ENCODE measurements around the gene ZBTB7B.
"Not testable (repeated sequence)": the region's sequence is repeated elsewhere in the genome, so short reads cannot be mapped to it uniquely, and the experiment has no call there.

Gene ZBTB7B

DNA sequence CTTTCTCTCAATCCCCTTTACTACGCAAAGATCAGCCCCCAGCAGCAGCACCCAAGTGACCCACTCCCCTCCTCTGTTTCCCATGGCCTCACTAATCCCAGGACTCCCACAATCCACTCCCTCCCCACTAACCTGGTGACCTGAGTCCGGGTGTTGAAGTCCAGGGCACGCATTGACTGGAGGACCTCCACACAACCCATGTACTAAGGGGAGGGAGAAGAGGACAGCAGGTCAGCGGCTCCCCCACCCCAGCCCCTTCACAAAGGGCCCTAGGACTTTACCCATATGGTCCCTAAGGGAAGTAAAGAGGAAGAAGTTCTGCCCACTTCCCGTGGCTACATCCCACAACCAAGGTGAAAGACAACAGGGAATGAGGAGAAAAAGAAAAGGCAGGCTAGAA lies 33.4 kb upstream of the ZBTB7B start:
- DNase-seq, result no peak

DNA sequence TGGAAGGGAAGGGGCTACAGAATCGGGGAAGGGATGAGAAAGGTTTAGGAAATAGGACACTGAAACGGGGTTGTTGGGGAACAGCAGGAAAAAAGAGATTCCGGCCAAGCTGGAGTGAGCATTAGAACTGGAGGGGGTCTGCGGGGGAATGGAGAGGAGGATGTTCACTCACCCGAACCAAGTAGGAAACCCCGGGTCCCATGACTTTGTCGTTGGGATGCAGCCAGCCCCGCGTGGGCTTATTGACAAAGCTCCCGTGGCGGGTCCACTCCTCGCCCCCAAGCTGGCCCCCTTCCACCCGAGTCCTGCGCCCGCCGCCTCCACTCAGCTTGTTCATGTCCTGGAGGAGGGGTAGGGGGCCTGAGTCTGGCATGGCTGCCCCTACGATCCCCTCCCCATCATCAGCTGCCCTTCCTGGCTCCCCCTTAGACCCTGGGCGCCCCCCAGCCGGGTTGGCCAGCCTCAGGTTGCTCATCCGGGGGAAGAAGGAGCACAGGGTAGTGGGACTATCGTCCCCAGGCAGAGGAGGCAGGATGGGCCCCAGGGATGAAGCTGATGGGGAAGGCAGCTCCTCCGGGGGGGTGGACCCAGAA lies 32.6 kb upstream of the ZBTB7B start:
- DNase-seq, result no peak

DNA sequence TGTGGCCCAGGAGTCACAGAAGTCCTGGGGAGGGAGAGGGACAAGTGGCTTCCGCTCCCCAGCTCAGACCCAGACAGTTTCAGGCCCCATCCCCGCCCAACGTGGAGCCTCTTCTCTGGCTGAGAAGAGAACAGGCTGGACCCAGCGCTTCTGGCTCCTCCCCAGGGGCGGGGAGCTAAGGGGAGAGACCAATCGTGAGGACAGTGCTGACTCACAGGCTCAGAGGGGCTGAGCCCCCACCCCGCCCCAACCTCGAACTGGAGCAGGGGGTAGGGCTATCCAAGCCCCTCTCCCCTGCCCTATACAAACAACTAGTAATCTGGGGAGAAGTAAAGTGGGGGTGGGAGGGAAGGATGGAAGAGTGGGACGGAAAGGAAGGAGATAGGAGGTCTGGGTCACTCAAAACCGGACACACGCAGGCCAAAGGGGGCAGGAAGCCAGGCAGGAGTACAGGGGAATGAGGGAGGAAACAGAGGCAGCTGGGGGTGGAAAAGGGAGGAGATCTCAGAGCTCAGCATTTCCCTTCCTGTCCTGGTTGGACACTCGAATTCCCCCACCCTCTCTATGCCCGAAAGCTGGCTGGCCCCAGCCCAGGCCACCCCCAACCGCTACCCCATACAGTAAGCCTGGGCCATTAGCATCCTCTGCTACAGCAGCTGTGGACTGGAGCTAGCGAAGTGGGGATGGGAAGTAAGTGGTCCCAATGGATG lies 31.8 kb upstream of the ZBTB7B start, which contains the start of gene SHC1:
SHC1 (minus strand) TSS at position 117 of the 710 bp plus-strand sequence. CDS start 221 bp downstream, outside the sequence.
- peak; percentile 97 for DNase-seq

DNA sequence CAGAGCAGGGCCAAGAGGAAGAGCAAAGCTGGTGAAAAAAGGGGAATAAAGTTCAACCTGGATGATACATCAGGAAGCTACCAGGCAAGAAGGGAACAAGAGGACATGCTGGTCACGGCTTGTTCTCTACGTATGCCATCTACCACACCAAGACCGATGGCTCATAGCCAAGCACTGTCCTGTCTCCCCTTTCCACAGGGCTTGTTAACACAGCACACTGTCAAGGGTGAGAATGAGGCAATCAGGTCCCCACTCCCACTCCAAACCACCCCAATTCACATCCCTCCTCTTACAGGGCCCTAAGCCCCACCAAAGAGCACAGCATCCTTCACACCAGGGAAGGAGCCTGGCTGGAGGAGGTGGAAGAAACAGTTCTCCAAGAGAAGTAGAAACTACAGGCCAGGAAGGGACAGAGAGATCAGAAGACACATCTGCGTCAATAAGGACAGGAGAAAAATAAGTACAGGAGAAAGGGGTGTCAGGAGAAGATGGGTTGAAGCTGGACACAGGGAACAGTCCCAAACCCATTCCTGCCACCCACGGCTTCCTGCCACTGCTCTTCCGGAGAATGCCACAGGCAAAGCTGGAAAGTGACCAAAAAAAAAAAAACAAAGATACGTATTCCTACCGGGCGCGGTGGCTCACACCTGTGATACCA lies 31.1 kb upstream of the ZBTB7B start:
- no peak for DNase-seq

DNA sequence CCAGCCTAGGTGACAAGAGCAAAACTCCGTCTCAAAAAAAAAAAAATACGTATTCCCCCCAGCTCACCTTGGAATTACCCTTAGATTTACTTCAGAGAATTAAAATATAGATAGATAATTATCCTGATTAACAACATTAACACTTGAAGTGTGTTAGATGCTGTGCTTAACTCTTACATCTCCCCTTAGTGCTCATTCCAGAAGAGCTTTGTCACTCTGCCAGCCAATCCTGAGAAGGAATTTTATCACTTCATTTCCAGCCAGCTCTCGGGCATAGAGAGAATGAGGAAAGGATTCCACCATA lies 30.4 kb upstream of the ZBTB7B start:
- DNase-seq, result peak; percentile 89

DNA sequence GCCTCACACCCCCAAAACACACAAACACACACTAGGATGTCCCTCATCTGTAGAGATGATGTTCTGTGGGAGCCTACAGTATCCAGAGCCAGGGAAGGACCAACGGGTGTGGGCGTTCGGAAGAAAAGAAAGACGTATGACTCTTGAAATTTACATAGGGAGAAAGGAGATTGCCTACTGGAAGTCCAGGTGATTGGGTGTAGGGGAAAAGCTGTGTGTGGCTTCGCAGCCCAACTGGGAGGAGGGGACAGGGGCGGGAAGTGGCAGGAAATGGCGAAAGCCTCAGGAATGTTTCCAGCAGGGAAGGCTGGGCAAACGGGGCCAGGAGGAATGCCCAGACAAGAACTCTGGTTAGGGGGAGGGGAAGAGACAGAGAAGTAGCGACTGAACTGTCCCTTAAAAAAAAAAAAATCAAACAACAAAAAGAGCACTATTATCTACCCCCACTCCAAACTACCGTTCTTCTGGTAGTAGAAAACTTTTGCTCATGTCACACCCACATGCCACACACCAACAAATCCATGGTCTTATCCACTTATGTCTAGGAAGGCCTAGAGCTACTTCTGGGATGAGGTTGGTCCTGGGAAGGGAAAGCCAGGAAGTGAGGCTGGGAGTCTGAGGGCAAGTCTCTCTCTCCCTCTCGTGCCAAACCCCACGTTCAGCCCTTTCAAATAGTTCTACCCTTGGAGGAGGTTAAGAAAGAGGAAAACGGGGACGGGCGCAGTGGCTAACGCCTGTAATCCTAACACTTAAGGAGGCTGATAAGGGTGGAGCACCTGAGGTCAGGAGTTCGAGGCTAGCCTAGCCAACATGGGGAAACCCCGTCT lies 29.9 kb upstream of the ZBTB7B start:
- DNase-seq, result peak; percentile 98

DNA sequence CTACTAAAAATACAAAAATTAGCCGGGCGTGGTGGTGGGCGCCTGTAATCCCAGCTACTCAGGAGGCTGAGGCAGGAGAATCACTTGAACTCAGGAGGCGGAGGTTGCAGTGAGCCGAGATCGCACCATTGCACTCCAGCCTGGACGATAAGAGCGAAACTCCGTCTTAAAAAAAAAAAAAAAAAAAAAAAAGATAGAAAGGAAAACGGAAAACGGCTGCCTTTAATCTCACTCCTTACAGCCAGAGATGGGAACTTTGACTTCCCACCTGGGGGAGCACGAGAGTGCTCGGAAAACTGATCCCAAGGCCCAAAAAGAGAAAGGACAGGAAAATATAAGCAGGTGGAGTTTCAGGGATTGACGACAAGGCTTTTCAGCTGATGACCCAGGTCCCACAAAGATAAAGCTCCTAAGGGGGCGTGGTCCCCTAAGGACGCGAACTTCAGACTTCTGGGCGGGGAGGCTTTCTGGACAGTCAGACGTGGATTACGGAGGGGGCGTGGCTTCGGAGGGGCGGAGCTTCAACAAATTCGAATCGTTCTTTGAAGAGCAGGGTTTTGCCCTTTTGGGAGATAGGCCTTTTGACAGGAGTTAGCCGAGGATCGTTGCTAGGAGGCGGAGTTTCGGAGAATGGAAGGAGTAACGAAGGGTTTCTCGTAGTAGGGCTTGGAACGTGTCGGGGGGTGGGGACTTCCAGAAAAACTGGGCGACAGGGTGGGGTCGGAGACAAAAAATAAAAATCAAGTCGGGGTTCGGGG lies 29.1 kb upstream of the ZBTB7B start:
- peak; percentile 97 for DNase-seq

DNA sequence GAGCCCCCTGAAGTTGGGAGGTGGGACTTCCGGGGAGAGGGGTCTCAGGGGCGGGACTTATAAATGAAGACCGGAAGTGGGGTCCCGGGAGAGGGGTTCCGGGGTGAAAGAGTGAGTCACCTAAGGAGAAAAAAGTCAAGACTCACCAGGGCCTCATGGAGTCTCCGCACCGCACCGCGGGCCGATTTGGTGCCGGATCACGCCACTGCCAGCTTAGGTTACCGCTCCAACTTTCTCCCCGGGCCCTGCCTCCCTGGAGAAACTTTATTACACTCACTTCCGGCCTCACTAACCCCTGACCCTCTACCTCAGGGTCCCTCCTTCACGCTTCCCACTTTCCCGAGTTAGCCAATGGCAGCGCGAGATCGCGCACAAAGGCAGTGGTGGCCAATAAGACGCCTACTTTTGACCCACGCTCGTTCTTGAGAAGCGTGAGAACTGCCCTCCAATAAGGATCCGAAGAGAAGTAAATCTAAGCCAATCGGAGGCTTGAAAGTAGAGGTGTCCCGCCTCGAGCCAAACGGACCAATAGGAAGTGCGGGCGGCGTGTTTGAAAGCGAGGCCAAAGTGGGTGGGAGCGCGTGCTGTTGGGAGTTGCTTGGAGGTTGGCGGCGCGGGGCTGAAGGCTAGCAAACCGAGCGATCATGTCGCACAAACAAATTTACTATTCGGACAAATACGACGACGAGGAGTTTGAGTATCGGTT lies 28.3 kb upstream of the ZBTB7B start, which contains the start of gene CKS1B:
CKS1B (plus strand) TSS at position 580 of the 706 bp plus-strand sequence; CDS start at position 645, 65 bp downstream.
- DNase-seq, result peak; percentile 100

DNA sequence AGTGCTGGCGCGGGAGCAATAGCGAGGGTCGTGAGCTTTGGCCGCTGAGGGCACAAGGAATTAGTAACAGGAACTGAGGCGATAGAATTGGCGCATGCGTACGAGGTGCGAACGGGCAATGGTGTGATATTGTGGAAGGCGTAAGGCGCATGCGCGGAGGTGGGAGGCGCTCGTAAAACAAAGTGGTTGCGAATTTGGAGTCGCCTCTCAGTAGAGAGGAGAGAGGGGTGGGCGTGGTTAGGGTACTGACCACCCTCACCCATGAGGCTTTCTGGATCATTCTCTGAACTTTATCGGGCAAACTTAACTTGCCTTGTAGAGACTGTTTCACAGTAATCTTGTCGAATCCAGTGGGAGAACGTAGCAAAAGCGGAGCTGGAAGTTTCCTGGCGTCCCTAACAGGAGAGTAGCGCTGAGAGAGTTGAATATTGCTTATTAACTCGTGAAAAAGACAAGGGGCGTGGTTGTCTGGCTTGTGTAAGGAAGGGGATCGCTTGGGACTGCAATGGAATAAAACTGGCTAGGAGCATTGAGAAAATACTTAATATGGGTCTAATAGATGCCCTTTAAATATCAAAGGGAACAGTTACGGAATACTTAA lies 27.7 kb upstream of the ZBTB7B start:
- DNase-seq, result peak; percentile 97

DNA sequence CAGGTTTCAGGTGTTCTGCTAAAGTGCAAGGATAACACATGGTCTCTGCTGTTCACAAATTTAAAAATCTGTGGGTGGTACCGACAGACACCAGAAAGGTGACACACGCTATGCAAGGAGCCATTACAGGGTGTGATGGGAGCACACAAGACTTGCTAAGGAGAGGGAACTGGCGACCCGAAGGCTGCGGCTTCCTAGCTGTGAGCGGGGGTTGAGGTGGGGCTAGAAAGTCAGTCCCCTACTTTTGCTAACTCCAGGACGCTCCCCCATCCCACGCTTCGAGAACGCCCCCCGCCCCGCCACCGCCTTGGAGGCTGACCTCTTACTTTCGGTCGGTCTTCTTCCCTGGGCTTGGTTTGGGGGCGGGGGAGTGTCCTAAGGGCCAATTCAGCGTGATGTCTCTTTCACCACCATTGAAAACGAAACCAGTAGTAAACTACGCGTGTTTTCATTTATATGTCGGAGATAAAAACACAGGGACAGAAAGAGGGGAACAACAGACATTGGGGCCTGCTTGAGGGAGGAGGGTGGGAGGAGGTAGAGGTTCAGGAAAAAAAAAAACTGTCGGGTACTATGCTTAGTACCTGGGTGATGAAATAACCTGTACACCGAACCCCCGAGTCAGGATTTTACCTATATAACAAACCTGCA lies 27.1 kb upstream of the ZBTB7B start:
- peak; percentile 55 for DNase-seq

DNA sequence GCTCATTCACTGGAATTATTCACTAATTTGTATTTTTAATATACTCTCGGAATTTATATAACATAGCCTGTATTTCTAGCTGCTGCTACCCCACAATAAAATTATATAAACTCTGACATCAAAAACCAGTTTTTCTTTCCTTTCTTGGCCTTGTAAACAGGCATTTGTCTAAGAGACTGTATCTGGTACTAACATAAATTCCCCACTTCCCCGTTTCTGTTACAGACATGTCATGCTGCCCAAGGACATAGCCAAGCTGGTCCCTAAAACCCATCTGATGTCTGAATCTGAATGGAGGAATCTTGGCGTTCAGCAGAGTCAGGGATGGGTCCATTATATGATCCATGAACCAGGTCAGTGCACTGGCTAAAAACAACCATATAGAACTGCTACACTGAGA lies 24.8 kb upstream of the ZBTB7B start:
- DNase-seq, result not testable (repeated sequence)

DNA sequence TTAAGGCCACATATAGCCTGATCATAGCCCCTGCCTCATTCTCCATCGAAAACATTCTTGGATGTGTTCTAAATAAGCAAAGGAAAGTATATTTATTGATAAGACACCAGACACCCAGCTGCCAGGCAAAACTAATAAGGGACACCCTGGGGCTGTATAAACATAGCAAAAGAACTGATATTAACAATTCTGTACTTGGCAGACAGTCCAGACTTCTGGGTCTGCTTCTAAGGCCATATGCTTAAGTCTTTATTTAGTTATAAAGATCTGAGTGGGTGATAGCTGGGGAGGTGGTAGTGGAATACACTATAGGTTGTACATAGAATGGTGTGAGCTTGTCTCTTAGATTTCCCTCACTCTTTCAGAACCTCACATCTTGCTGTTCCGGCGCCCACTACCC lies 24.2 kb upstream of the ZBTB7B start:
- no peak for DNase-seq

DNA sequence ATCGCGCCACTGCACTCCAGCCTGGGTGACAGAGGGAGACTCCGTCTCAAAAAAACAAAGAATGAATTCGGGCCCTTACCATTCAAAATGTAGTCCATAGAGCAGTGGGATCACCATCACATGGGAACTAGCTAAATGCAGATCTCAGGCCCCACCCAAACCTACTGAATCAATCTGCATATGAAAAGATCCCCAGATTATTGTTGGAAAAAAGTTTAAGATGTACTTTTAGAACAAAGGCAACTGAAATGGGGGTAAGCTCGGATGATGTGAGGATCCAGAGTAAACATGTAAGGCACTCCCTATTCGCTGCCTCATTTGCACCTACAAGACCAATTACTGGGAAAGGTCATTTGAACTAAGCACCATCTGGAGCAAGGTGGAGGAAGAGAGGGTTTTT lies 20.3 kb upstream of the ZBTB7B start:
- no peak for DNase-seq

DNA sequence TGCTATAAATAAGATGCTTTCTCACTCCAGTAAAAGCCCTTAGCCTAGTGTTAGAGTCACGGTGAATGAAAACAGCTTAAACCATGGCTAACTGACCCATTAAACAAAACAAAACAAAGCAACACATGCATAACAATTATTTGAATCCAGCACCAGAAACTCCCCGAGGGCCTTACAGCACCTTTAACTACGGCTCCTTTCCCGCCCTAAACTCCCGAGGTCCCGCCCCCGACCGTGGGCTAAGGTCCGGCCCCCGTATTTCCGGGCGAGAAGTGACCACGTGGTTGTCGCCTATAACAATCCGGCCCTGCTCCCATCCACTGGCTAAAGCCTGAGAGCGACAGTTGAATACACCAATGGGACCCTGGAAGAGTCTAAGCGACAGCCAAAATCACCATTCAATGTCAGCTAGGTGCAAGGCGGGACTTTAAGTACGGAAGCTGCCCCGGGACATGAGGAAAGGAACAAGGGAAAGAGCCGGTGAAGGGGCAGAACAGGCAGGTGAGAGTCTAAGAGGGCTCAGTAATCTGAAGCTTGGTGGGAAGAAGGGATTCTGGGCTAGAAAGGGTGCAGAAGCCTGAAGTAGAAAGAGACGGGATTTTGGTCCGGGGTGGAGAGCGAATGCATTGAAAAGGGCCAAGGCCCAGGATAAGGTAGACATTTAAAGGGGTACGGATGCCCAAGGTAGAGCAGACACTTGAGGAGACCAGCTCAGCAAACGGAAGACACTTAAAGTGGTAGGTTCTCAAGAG lies 19.5 kb upstream of the ZBTB7B start, which contains the start of gene FLAD1:
FLAD1 (plus strand) TSS at position 448 of the 752 bp plus-strand sequence. CDS start 351 bp downstream, outside the sequence.
- DNase-seq, result peak; percentile 100

DNA sequence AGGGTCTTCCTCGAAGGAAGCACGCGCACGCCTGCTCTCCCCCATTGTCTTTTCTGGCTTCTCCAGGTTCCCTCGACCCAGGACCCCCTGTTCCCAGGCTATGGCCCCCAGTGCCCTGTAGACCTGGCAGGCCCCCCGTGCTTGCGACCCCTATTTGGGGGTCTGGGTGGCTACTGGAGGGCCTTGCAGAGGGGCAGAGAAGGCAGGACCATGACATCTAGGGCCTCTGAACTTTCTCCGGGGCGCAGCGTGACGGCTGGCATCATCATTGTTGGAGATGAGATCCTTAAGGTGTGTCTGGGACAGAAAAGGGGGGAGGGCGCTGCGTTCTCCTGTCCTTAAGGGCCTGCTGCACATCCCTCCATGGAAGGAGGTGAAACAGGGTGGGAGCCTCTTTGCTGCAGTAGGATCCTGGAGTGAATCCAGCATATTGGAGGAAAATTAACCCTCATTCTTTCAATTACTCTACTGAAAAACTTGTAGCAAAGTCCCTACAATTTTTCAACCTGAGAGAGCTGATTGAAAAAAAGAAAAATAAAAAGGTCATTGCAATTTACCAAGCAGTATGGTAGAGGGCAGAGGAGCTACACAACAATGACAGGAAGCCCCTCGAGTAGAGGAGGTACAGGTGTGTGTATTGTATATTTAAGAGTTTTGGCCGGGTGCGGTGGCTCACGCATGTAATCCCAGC lies 18.7 kb upstream of the ZBTB7B start:
- no peak for DNase-seq

DNA sequence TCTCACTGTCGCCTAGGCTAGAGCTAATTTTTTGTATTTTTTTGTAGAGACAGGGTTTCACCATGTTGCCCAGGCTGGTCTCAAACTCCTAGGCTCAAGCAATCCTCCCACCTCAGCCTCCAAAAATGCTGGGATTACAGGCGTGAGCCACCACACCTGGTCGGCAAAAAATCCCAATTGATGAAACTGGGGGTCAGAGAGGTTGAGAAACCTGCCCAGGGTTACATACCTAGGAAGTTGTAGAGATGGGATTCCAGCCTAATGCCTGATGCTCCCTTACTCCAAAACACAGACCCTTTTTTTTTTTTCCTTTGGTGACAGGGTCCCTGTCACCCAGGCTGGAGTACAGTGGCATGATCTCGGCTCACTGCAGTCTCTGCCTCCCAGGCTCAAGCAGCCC lies 15.9 kb upstream of the ZBTB7B start:
- not testable (repeated sequence) for DNase-seq

DNA sequence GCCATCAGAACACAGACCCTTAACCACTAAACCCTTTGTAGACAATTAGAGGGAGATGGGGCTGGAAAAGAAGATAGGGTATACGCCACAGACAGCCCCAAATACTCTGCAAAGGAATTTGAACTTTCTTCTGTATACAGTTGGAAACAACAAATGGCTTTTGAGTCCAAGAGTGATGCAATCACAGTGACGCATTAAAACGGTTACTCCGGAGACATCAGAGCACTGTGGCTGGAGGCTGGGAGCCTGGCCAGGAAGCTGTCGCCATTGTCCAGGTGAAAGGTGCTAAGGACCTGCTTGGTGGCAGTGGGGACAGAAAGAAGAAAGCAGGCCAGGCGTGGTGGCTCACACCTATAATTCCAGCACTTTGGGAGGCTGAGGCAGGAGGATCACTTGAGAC lies 15.3 kb upstream of the ZBTB7B start:
- no peak for DNase-seq

DNA sequence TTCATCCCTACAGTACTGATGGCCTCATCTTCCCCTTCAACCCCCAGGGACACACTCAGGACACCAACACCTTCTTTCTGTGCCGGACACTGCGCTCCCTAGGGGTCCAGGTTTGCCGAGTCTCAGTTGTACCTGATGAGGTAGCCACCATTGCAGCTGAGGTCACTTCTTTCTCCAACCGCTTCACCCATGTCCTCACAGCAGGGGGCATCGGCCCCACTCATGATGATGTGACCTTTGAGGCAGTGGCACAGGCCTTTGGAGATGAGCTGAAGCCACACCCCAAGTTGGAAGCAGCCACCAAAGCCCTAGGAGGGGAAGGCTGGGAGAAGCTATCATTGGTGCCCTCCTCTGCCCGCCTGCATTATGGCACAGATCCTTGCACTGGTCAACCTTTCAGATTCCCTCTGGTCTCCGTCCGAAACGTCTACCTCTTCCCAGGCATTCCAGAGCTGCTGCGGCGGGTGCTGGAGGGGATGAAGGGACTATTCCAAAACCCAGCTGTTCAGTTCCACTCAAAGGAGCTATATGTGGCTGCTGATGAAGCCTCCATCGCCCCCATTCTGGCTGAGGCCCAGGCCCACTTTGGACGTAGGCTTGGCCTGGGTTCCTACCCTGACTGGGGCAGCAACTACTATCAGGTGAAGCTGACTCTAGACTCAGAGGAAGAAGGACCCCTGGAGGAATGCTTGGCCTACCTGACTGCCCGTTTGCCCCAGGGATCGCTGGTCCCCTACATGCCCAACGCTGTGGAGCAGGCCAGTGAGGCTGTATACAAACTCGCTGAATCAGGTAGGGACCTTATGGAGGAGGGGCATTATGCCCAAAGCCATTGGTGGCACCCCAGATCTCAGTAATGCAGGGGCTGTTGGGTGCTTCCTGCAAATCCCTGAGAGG lies 14.3 kb upstream of the ZBTB7B start:
- no peak for DNase-seq

All from fibroblast of upper back skin (primary cell).